Measurements from ENCODE around the gene SLC49A3.

SLC49A3 gene

GRCh38 chr4:655464-656151, 33.3 kb downstream of the SLC49A3 start:
- Histone ChIP-seq H3K4me3 (ENCODE audit: low read length) (no peak overlapping the region), H3K27me3 (ENCODE audit: control insufficient read depth, insufficient read depth, low read length) (no peaks in the 10 kb centered on the region), H3K36me3 (ENCODE audit: control insufficient read depth, insufficient read depth, low read length) (no peaks in the 10 kb centered on the region), H3K4me1 (ENCODE audit: control insufficient read depth, insufficient read depth, low read length) (no peaks in the 10 kb centered on the region), H3K27ac (ENCODE audit: low read depth, low read length) (no peak overlapping the region), H3K9ac (ENCODE audit: low read length) (no peak overlapping the region)

DNA sequence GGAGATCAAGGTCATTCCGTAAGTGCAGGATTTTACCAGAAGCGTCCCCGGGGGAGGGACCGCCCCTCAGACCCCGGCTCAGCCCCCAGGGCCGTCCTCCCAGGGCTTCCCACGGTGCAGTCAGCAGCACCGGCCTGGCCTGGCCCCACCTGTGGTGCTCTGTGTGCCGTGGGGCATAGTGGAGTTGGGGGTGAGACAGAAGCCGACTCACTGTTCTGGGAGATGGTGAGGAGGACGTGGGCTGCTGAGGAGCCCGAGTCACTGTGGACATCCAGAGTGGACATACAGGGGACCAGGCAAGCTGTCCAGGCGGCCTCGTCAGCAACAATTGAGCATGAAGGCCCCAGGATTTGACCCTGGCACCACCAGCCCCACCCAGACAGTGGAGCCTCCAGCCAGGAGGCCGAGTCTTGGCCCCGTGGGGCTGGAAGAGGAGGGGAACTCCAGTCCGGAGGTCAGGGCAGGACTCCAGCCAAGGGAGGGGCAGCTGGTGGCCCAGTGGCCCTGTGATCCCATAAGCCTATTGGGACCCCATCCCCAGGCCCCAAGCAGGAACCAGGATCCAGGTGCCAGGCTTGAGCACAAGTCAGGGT, 34.0 kb downstream of the SLC49A3 start:
- Histone ChIP-seq H3K9ac (ENCODE audit: low read length) (no peak overlapping the region), H3K36me3 (ENCODE audit: control insufficient read depth, insufficient read depth, low read length) (no peaks in the 10 kb centered on the region), H3K4me3 (ENCODE audit: low read length) (no peak overlapping the region), H3K27ac (ENCODE audit: low read depth, low read length) (no peak overlapping the region), H3K27me3 (ENCODE audit: control insufficient read depth, insufficient read depth, low read length) (peaks cover 5% of the 10 kb centered on the region), H3K4me1 (ENCODE audit: control insufficient read depth, insufficient read depth, low read length) (no peaks in the 10 kb centered on the region)

- Histone ChIP-seq H3K4me3 (ENCODE audit: low read length) (no peak overlapping the region), H3K36me3 (ENCODE audit: control insufficient read depth, insufficient read depth, low read length) (no peaks in the 10 kb centered on the region), H3K4me1 (ENCODE audit: control insufficient read depth, insufficient read depth, low read length) (no peaks in the 10 kb centered on the region), H3K27ac (ENCODE audit: low read depth, low read length) (no peak overlapping the region), H3K9ac (ENCODE audit: low read length) (no peak overlapping the region), H3K27me3 (ENCODE audit: control insufficient read depth, insufficient read depth, low read length) (peaks cover 5% of the 10 kb centered on the region)
These were observed 34.5 kb downstream of the SLC49A3 start for GRCh38 chr4:654503-654845.

DNA sequence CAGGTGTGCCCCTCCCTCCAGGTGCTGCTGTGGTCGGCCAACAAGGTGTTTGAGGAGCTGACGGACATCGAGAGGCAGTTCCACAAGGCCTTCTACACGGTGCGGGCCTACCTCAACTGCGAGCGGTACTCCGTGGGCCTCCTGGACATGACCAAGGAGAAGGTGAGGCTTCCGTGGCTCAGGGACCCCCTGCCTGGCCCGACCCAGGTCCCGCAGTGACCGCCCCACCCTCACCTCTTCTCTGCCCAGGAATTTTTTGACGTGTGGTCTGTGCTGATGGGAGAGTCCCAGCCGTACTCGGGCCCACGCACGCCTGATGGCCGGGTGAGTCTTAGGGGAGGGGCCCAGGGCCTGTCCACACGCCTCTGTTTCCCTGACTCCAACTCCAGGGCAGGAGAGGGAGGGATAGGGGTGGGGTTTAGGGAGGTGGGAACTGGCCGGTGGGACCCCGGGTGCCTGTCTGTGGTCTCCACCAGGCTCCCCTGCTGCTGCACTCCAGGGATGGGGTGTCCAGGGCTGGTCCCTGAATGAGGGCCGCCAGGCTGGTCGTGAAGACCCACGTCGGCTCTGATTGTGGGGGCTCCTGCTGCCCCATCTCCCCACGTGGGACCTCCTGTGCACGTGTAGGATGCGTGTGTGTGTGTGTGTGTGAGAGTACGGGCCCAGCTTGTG, 35.0 kb downstream of the SLC49A3 start:
- Histone ChIP-seq H3K27ac (ENCODE audit: low read depth, low read length) (no peak overlapping the region), H3K4me3 (ENCODE audit: low read length) (no peak overlapping the region), H3K27me3 (ENCODE audit: control insufficient read depth, insufficient read depth, low read length) (peaks cover 5% of the 10 kb centered on the region), H3K9ac (ENCODE audit: low read length) (no peak overlapping the region), H3K4me1 (ENCODE audit: control insufficient read depth, insufficient read depth, low read length) (no peaks in the 10 kb centered on the region), H3K36me3 (ENCODE audit: control insufficient read depth, insufficient read depth, low read length) (no peaks in the 10 kb centered on the region)

DNA sequence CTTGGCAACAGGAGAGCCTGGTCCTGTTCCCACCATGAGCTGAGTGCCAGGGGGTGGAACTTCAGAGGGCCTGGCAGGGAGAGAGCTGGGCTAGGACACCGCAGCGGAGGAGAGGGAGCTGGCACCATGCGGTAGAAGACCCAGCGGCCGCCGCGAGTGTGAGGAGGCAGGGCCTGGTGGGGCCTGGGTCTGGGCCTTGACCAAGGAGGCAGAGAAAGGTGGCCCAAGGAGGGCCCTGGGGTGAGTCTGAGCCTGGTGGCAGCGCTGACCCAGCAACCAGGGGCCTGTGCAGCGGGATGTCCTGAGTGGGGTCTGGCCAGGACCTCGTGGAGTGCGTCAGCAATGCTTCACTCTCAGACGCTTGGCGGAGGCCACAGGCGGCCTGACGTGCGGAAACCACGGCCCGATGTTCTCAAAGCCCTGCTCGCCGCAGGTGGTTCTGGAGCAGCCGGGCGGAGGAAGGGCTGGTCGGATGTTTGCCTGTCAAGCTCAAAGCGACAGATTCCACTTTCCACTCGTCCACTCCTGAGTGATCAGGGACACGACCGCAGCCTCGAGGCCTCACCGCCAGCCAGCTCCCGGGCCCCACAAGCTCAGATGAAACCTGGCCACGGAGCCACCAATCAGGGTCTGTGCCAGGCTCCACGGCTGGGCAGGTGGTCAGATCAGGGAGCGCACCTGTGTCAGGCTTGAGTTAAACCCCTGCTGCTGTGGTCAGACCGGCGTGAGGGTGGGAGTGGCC, 35.7 kb downstream of the SLC49A3 start:
- no peak overlapping the region for H3K27ac ChIP-seq (ENCODE audit: low read depth, low read length)
- H3K9ac ChIP-seq (ENCODE audit: low read length), result no peak overlapping the region
- peaks cover 9% of the 10 kb centered on the region for H3K27me3 ChIP-seq (ENCODE audit: control insufficient read depth, insufficient read depth, low read length)
- H3K4me3 ChIP-seq (ENCODE audit: low read length), result no peak overlapping the region
- no peaks in the 10 kb centered on the region for H3K4me1 ChIP-seq (ENCODE audit: control insufficient read depth, insufficient read depth, low read length)
- no peaks in the 10 kb centered on the region for H3K36me3 ChIP-seq (ENCODE audit: control insufficient read depth, insufficient read depth, low read length)

GRCh38 chr4:651884-652642, 36.9 kb downstream of the SLC49A3 start:
- H3K4me3 ChIP-seq (ENCODE audit: low read length), result no peak overlapping the region
- peaks cover 9% of the 10 kb centered on the region for H3K27me3 ChIP-seq (ENCODE audit: control insufficient read depth, insufficient read depth, low read length)
- H3K36me3 ChIP-seq (ENCODE audit: control insufficient read depth, insufficient read depth, low read length), result no peaks in the 10 kb centered on the region
- H3K4me1 ChIP-seq (ENCODE audit: control insufficient read depth, insufficient read depth, low read length), result no peaks in the 10 kb centered on the region
- H3K27ac ChIP-seq (ENCODE audit: low read depth, low read length), result no peak overlapping the region
- H3K9ac ChIP-seq (ENCODE audit: low read length), result no peak overlapping the region

DNA sequence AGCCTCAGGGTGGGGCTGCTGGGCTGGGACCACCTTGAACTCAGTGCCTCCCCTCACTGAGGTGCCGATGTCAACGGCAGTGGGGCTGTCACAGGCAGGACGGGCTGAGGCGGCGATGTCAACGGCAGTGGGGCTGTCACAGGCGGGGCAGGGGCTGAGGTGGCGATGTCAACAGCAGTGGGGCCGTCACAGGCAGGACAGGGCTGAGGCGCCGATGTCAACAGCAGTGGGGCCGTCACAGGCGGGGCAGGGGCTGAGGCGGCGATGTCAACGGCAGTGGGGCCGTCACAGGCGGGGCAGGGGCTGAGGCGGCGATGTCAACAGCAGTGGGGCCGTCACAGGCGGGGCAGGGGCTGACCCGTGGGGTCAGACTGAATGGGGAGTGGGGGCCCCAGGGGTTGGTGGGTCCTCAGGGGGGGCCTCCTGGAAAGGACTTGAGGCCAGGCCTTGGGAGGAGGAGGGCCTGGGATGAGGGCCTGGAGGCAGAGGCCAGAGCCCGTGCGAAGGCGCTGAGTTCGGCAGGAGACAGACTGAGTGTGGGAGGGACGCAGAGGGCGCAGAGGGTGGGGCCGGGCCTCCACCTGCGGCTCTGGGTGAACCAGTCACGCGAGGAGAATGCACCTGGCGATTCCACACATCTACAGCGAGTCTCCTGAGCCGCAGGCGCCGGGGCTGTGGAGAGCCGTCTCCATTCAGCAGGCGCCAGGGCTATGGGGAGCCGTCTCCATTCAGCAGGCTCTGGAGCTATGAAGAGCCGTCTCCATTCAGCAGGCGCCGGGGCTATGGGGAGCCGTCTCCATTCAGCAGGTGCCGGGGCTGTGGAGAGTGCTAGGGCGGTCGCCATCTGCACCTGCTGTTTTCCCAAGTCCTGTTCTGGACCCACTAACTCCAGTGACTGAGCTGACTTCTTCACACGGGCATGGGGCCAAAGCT, 37.7 kb downstream of the SLC49A3 start:
- H3K9ac ChIP-seq (ENCODE audit: low read length), result no peak overlapping the region
- no peaks in the 10 kb centered on the region for H3K4me1 ChIP-seq (ENCODE audit: control insufficient read depth, insufficient read depth, low read length)
- H3K27me3 ChIP-seq (ENCODE audit: control insufficient read depth, insufficient read depth, low read length), result peaks cover 9% of the 10 kb centered on the region
- no peaks in the 10 kb centered on the region for H3K36me3 ChIP-seq (ENCODE audit: control insufficient read depth, insufficient read depth, low read length)
- no peak overlapping the region for H3K27ac ChIP-seq (ENCODE audit: low read depth, low read length)
- no peak overlapping the region for H3K4me3 ChIP-seq (ENCODE audit: low read length)

DNA sequence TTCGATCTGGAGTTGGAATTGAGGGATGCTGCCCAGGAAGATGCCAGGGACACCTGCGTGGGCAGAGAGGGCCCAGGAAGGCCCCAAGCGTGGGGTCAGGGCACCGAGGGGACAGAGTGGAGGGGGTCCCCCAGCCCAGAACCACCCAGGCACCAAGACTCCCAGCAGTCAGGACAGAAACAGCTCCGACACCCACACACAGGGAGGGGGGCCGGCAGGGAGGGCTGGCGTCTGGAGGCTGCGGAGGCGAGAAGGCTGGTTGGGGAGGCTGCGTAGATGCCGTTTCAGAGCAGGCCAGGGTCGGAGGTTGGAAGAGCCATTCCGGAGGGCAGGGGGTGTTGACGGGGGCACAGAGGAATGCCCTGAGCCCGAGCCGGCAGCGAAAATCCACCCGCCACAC, 38.5 kb downstream of the SLC49A3 start:
- Histone ChIP-seq H3K36me3 (ENCODE audit: control insufficient read depth, insufficient read depth, low read length) (no peaks in the 10 kb centered on the region), H3K9ac (ENCODE audit: low read length) (no peak overlapping the region), H3K27ac (ENCODE audit: low read depth, low read length) (no peak overlapping the region), H3K4me3 (ENCODE audit: low read length) (no peak overlapping the region), H3K27me3 (ENCODE audit: control insufficient read depth, insufficient read depth, low read length) (peaks cover 9% of the 10 kb centered on the region), H3K4me1 (ENCODE audit: control insufficient read depth, insufficient read depth, low read length) (no peaks in the 10 kb centered on the region)

DNA sequence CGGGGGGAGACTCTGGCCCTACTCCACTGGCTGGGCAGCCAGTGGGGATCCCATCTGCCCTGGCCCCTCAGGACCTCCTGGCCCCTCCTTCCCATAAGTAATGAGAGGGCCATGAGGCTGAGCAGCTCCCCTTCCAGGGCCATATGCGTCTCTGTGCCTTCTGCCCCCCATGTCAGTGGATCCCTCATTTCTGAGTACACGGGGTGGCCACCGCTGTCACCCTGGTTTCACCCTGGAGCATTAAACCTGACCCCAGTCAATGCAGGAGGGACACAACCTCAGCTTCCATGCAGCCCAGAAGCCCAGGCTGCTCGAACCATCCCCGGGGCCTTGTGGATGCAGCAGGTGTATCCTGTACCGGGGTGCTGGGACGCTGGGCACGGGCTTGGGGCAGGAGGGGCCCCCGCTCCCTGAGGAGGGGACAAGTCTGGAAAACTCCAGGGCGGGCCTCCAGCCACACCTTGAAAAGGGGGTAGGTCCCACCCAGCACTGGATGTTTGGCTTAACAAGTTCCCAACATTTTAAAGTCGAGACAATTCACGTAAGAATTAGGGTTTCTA, 39.1 kb downstream of the SLC49A3 start:
- H3K27me3 ChIP-seq (ENCODE audit: control insufficient read depth, insufficient read depth, low read length), result peaks cover 9% of the 10 kb centered on the region
- H3K36me3 ChIP-seq (ENCODE audit: control insufficient read depth, insufficient read depth, low read length), result no peaks in the 10 kb centered on the region
- H3K4me1 ChIP-seq (ENCODE audit: control insufficient read depth, insufficient read depth, low read length), result no peaks in the 10 kb centered on the region
- no peak overlapping the region for H3K9ac ChIP-seq (ENCODE audit: low read length)
- no peak overlapping the region for H3K27ac ChIP-seq (ENCODE audit: low read depth, low read length)
- no peak overlapping the region for H3K4me3 ChIP-seq (ENCODE audit: low read length)

DNA sequence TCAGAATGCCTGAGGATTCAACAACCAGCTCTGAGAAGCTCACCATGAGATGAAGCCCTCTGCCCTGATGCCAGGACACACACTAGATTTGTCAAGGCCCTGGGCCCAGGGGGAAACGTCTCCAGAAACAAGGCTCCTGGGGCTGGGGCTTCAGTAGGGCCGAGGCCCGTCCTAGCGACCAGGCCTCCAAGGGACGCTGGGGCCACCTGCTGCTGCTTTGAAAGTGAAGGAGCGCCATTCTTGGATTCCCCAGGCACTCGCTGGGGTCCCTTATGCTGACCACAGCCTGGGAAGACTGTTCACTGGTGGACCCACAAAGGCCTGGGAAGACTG, 39.7 kb downstream of the SLC49A3 start:
- Histone ChIP-seq H3K4me3 (ENCODE audit: low read length) (no peak overlapping the region), H3K27me3 (ENCODE audit: control insufficient read depth, insufficient read depth, low read length) (peaks cover 9% of the 10 kb centered on the region), H3K9ac (ENCODE audit: low read length) (no peak overlapping the region), H3K4me1 (ENCODE audit: control insufficient read depth, insufficient read depth, low read length) (no peaks in the 10 kb centered on the region), H3K36me3 (ENCODE audit: control insufficient read depth, insufficient read depth, low read length) (no peaks in the 10 kb centered on the region), H3K27ac (ENCODE audit: low read depth, low read length) (no peak overlapping the region)

DNA sequence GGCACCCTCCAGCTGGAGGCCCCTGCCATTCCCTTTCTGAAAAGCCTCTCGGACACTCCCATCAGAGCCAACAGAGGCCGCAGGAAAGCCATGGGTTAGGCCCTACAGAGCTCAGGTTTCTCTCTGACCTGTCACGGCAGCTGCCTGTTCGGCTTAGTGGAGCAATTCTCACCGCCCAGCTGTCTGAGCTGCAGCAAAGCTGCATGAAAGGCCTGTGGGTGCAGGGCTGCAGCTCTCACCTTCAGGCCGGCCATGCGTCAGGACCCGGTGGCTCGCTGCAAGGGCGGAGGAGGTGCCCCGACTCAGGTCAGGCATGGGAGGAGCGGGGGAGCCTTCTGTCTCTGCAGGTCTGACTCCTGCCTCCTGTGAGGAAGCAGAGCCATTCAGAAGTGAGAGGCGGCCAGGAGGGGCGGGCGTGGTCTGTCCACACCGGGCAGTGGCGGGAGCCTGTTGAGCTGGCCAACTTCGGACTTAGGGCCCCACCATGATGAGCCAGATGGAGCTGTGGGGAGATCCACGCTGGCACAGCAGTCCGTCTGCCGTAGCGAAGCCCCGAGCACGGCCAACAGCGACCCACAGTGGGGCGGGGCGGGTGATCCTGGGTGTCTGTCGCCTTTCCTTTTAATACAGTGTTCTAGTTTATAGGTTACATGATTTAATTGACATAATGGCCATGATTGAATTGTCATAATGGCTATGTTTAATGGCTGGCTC, 40.2 kb downstream of the SLC49A3 start:
- Histone ChIP-seq H3K4me3 (ENCODE audit: low read length) (no peak overlapping the region), H3K9ac (ENCODE audit: low read length) (no peak overlapping the region), H3K4me1 (ENCODE audit: control insufficient read depth, insufficient read depth, low read length) (no peaks in the 10 kb centered on the region), H3K27me3 (ENCODE audit: control insufficient read depth, insufficient read depth, low read length) (peaks cover 9% of the 10 kb centered on the region), H3K36me3 (ENCODE audit: control insufficient read depth, insufficient read depth, low read length) (no peaks in the 10 kb centered on the region), H3K27ac (ENCODE audit: low read depth, low read length) (no peak overlapping the region)
